CD14-positive monocyte (primary cell): ENCODE results near the gene RPL23. TPM values are rescaled to one million over a fixed set of nuclear protein-coding genes. Genes with fewer than 3 reads are reported as not detected.

Experiments
- DNase-seq, 3 donors: peaks; one replicate each; pipeline ENCODE4 v3.0.0-alpha.2; 2011 to 2022
- H2AFZ ChIP-seq: 2 replicates; pipeline ENCODE4 v1.6.0; 2012; ENCODE audit warnings: mild to moderate bottlenecking, low read depth, low read length, inconsistent platforms; ENCODE audit not compliant: insufficient read depth, poor library complexity, severe bottlenecking
- H3K27ac ChIP-seq, 2 donors: 1 replicate in 1 of 2; 2 replicates in 1 of 2; pipeline ENCODE4 v1.5.1; 2012 to 2013; ENCODE audit warnings: low read length in 2 of 2, control low read depth in 1 of 2, inconsistent platforms in 1 of 2, low read depth in 1 of 2, mild to moderate bottlenecking in 1 of 2
- H3K27me3 ChIP-seq, 2 donors: one replicate each; pipeline versions ENCODE4 v1.6.0 to v1.6.1; 2011 to 2013; ENCODE audit warnings: low read length in 2 of 2; ENCODE audit not compliant: control insufficient read depth in 2 of 2, insufficient read depth in 2 of 2
- H3K36me3 ChIP-seq, 2 donors: replicated peaks in 1 of 2; 1 replicate in 1 of 2; 2 replicates in 1 of 2; pipeline versions ENCODE4 v1.5.1 to v1.6.1; 2012 to 2013; ENCODE audit warnings: low read length in 2 of 2, control low read depth in 1 of 2, inconsistent platforms in 1 of 2, mild to moderate bottlenecking in 1 of 2; ENCODE audit not compliant: insufficient read depth in 2 of 2, control insufficient read depth in 1 of 2
- H3K4me1 ChIP-seq, 2 donors: 1 replicate in 1 of 2; 2 replicates in 1 of 2; pipeline versions ENCODE4 v1.5.1 to v1.6.1; 2012 to 2013; ENCODE audit warnings: low read length in 2 of 2, control low read depth in 1 of 2, inconsistent platforms in 1 of 2, mild to moderate bottlenecking in 1 of 2, moderate library complexity in 1 of 2; ENCODE audit not compliant: insufficient read depth in 2 of 2, control insufficient read depth in 1 of 2
- H3K4me2 ChIP-seq: replicated peaks from 2 replicates; pipeline ENCODE3; 2012; ENCODE audit warnings: low read length, moderate library complexity, mild to moderate bottlenecking; ENCODE audit not compliant: poor library complexity, severe bottlenecking; ENCODE audit errors: extremely low read depth
- H3K4me3 ChIP-seq, 3 experiments: fragments of 200-600 bp in 1 of 3; sonication (generic) in 1 of 3; replicated peaks in 1 of 3; 1 replicate in 2 of 3; 2 replicates in 1 of 3; pipeline ENCODE4 v1.5.1; 2011 to 2013; ENCODE audit warnings: low read length in 3 of 3, mild to moderate bottlenecking in 3 of 3, control low read depth in 2 of 3, low read depth in 2 of 3, inconsistent platforms in 1 of 3, moderate library complexity in 1 of 3
- H3K79me2 ChIP-seq: 2 replicates; pipeline ENCODE4 v1.6.0; 2012; ENCODE audit warnings: mild to moderate bottlenecking, control low read depth, inconsistent platforms, low read length, moderate library complexity; ENCODE audit not compliant: insufficient read depth
- H3K9ac ChIP-seq: 2 replicates; pipeline ENCODE4 v1.6.0; 2017; ENCODE audit warnings: low read length, mild to moderate bottlenecking; ENCODE audit not compliant: insufficient read depth, poor library complexity, severe bottlenecking
- H3K9me3 ChIP-seq, 2 donors: replicated peaks in 1 of 2; 1 replicate in 1 of 2; 2 replicates in 1 of 2; pipeline versions ENCODE4 v1.5.1 to v1.6.1; 2012 to 2013; ENCODE audit warnings: low read length in 2 of 2, control low read depth in 1 of 2; ENCODE audit not compliant: control insufficient read depth in 1 of 2, insufficient read depth in 1 of 2
- H4K20me1 ChIP-seq: 2 replicates; pipeline ENCODE4 v1.6.0; 2012; ENCODE audit warnings: mild to moderate bottlenecking, low read length, control low read depth, moderate library complexity; ENCODE audit not compliant: insufficient read depth
- H3K27ac Mint-ChIP-seq, 7 donors: one replicate each; pipeline ENCODE4 v1.8.0; 2020; ENCODE audit warnings: mild to moderate bottlenecking in 7 of 7, mixed read lengths in 7 of 7, moderate library complexity in 6 of 7, inconsistent platforms in 2 of 7
- H3K27me3 Mint-ChIP-seq, 3 donors: one replicate each; pipeline ENCODE4 v1.8.0; 2021 to 2022; ENCODE audit warnings: low read depth in 3 of 3, mild to moderate bottlenecking in 3 of 3, mixed read lengths in 3 of 3, moderate library complexity in 3 of 3, inconsistent platforms in 1 of 3
- H3K36me3 Mint-ChIP-seq, 2 donors: one replicate each; pipeline ENCODE4 v1.8.0; 2020; ENCODE audit warnings: mixed read lengths in 2 of 2, inconsistent platforms in 1 of 2, mild to moderate bottlenecking in 1 of 2
- H3K4me1 Mint-ChIP-seq: one replicate; pipeline ENCODE4 v1.8.0; 2020; ENCODE audit warnings: mild to moderate bottlenecking, mixed read lengths
- H3K4me3 Mint-ChIP-seq, 2 donors: one replicate each; pipeline ENCODE4 v1.8.0; 2020; ENCODE audit warnings: mild to moderate bottlenecking in 2 of 2, mixed read lengths in 2 of 2, moderate library complexity in 1 of 2
- H3K9me3 Mint-ChIP-seq, 7 donors: one replicate each; pipeline ENCODE4 v1.8.0; 2020 to 2022; ENCODE audit warnings: mixed read lengths in 7 of 7, mild to moderate bottlenecking in 6 of 7, moderate library complexity in 6 of 7, inconsistent platforms in 2 of 7
- CTCF ChIP-seq: fragments of 200-600 bp; IDR thresholded peaks from one replicate; pipeline ENCODE4 v1.8.0; 2022; ENCODE audit warnings: antibody characterized with exemption, mild to moderate bottlenecking
- WGBS: methylation state at CpG from one replicate; pipeline ENCODE4 v1.1.5; 2013; ENCODE audit warnings: missing lambda C conversion rate; ENCODE audit not compliant: insufficient coverage; 5-methylcytosine and 5-hydroxymethylcytosine counted together
- intact Hi-C, 2 donors: fragments of 100-400 bp; cut with micrococcal nuclease; formaldehyde crosslinking; loops; one replicate each; pipeline versions ENCODE4 v1.15.0 to v1.15.1; 2023
- polyA plus RNA-seq, 3 donors: library from polyadenylated mRNA; depleted of rRNA in 1 of 3; unstranded in 2 of 3; stranded (reverse) in 1 of 3; fragments of 300-500 nt in 2 of 3; fragments of >200 nt in 1 of 3; fragmentation: Illumina TruSeq in 2 of 3; gene quantifications; 1 replicate in 2 of 3; 2 replicates in 1 of 3; pipeline ENCODE4 v1.2.3, GENCODE V29; 2012 to 2021

Gene RPL23
- polyA plus RNA-seq, 3 donors, result 561 to 1,701 (median 618) TPM

GRCh38 chr17:38870259-38871165 is 17.0 kb upstream of the RPL23 start:
- H3K27ac Mint-ChIP-seq, result peak overlapping the region; percentile 92 to 97 (median 95)
- Histone ChIP-seq H3K4me3 (peak overlapping the region; percentile 98 to 100 (median 100)), H3K4me1 (peaks cover 52 to 75% of the 10 kb centered on the region in 2 donors), H3K27me3 (no peaks in the 10 kb centered on the region), H3K9ac (peak overlapping the region; percentile 83), H3K79me2 (peaks cover 56% of the 10 kb centered on the region), H3K9me3 (no peaks in the 10 kb centered on the region), H3K27ac (peak overlapping the region; percentile 79 to 84), H3K36me3 (peaks cover 3 to 24% of the 10 kb centered on the region in 2 donors), H2AFZ (peak overlapping the region; percentile 92), H3K4me2 (peak overlapping the region; percentile 81), H4K20me1 (peaks cover 54% of the 10 kb centered on the region)
- intact Hi-C loops, result loop anchor here in 1 of 2 donors (2.0 to 10.0 kb wide), 3 partner anchors 37 to 284 kb away; partner anchors contain the start of genes CWC25 and PLXDC1
- whole genome bisulfite sequencing, result 0% methylated on average over 22 of the region's 56 CpGs
- H3K27me3 Mint-ChIP-seq, result peaks cover 0 to 1% (median under 1%) of the 10 kb centered on the region in 3 donors
- no peaks in the 10 kb centered on the region for H3K9me3 Mint-ChIP-seq
- H3K4me3 Mint-ChIP-seq, result peak overlapping the region; percentile 98 to 99
- H3K36me3 Mint-ChIP-seq, result peaks cover 0 to 3% of the 10 kb centered on the region in 2 donors
- no peak for TF ChIP-seq CTCF
- peaks cover 55% of the 10 kb centered on the region for H3K4me1 Mint-ChIP-seq
- DNase-seq, result peak; percentile 35 to 45 (median 41)

- peak within 1 kb of the TSS; percentile 83 for H3K9ac ChIP-seq
- H3K9me3 ChIP-seq, result no peaks in the 10 kb centered on the region
- peak within 1 kb of the TSS; percentile 92 for H2AFZ ChIP-seq
- peaks cover 3 to 20% of the 10 kb centered on the region in 2 donors for H3K36me3 ChIP-seq
- H3K4me3 ChIP-seq, result peak within 1 kb of the TSS; percentile 98 to 100 (median 100)
- Mint-ChIP-seq H3K4me3 (peak within 1 kb of the TSS; percentile 98 to 99), H3K9me3 (no peaks in the 10 kb centered on the region), H3K36me3 (peaks cover 0 to 3% of the 10 kb centered on the region in 2 donors), H3K27ac (peak within 1 kb of the TSS; percentile 92 to 97 (median 96)), H3K27me3 (peaks cover 0 to 2% (median 2%) of the 10 kb centered on the region in 3 donors), H3K4me1 (peaks cover 48% of the 10 kb centered on the region)
- no peak for TF ChIP-seq CTCF
- H3K27ac ChIP-seq, result peak within 1 kb of the TSS; percentile 79 to 89
- intact Hi-C loops, result loop anchor here (2.0 to 10.0 kb wide), 6 partner anchors 15 to 285 kb away; partner anchors contain the start of genes CWC25 (in 1 of the 2), MLLT6 (in 1 of the 2), PLXDC1 (in 1 of the 2) and RPL23 (in 1 of the 2)
- DNase-seq, result peak; percentile 79 to 82 (median 80)
- peak within 1 kb of the TSS; percentile 81 for H3K4me2 ChIP-seq
- H3K27me3 ChIP-seq, result no peaks in the 10 kb centered on the region
- WGBS, result under 1% methylated on average over 64 of the region's 73 CpGs
- H3K79me2 ChIP-seq, result peaks cover 47% of the 10 kb centered on the region
- peaks cover 50 to 67% of the 10 kb centered on the region in 2 donors for H3K4me1 ChIP-seq
- H4K20me1 ChIP-seq, result peaks cover 45% of the 10 kb centered on the region
These were observed 16.2 kb upstream of the RPL23 start, which contains the start of gene LASP1 for GRCh38 chr17:38869526-38870258. Gene LASP1 (plus strand): TSS chr17:38870058. CDS start chr17:38870190, 132 bp downstream.
